ENCODE data around the gene DPP4. TPM values are rescaled to one million over a fixed set of nuclear protein-coding genes. Genes with fewer than 3 reads are reported as not detected.

DPP4 gene
- polyA plus RNA-seq, 1 donor (not counting 4 experiments of a cell fraction or from before 2014, with no cell fraction given): 1.1 TPM

- DNase-seq (ENCODE audit: low read depth, low spot score): no peak
- Histone ChIP-seq H3K4me1 (ENCODE audit: control insufficient read depth, extremely low read depth, insufficient read depth, low read length) (peaks cover 5% of the 10 kb centered on the region), H3K9ac (ENCODE audit: control insufficient read depth, extremely low read depth, insufficient read depth, low read length) (no peak overlapping the region), H3K27me3 (ENCODE audit: control insufficient read depth, extremely low read depth, insufficient read depth, low read length) (no peaks in the 10 kb centered on the region), H3K9me1 (ENCODE audit: control insufficient read depth, extremely low read depth, insufficient read depth, low read length) (no peaks in the 10 kb centered on the region), H3K4me3 (ENCODE audit: control insufficient read depth in 2 of 3, extremely low read depth in 1 of 3, insufficient read depth in 2 of 3, low read depth in 1 of 3, low read length in 3 of 3) (no peak overlapping the region), H3K36me3 (ENCODE audit: control insufficient read depth in 2 of 2, extremely low read depth in 1 of 2, insufficient read depth in 2 of 2, low read length in 2 of 2) (no peaks in the 10 kb centered on the region), H4K20me1 (ENCODE audit: control insufficient read depth, extremely low read depth, insufficient read depth, low read length) (no peaks in the 10 kb centered on the region), H3K27ac (ENCODE audit: control insufficient read depth, insufficient read depth, low read length) (no peak overlapping the region), H3K4me2 (ENCODE audit: control insufficient read depth, extremely low read depth, insufficient read depth, low read depth, low read length) (no peak overlapping the region), H3K79me2 (ENCODE audit: control insufficient read depth, insufficient read depth, low read length) (no peaks in the 10 kb centered on the region), H2AFZ (ENCODE audit: control insufficient read depth, low read length) (no peak overlapping the region), H3K9me3 (ENCODE audit: control insufficient read depth, low read depth, low read length) (no peaks in the 10 kb centered on the region)
- TF ChIP-seq EZH2 (IDR thresholded peaks at IDR 0.05; ENCODE audit: low read length) (no peak), CTCF (optimal IDR thresholded peaks at IDR 0.05 in 1 of 3, IDR thresholded peaks at IDR 0.05 in 1 of 3, conservative IDR thresholded peaks at IDR 0.05 in 1 of 3; ENCODE audit: extremely low read depth in 1 of 3, insufficient read depth in 2 of 3, low read length in 3 of 3) (no peak)
- dilution Hi-C loops (cut with MboI; ENCODE audit: extremely low pct_ligation_motif_present, low sequenced_read_pairs): no loop called here
- FAIRE-seq: no peak
Measured at GRCh38 chr2:162018530-162018929, 55.5 kb downstream of the DPP4 start.

GRCh38 chr2:162017233-162017632, 56.8 kb downstream of the DPP4 start:
- no peaks in the 10 kb centered on the region for H3K79me2 ChIP-seq (ENCODE audit: control insufficient read depth, insufficient read depth, low read length)
- no peak overlapping the region for H3K4me3 ChIP-seq (ENCODE audit: control insufficient read depth in 2 of 3, extremely low read depth in 1 of 3, insufficient read depth in 2 of 3, low read depth in 1 of 3, low read length in 3 of 3)
- no peaks in the 10 kb centered on the region for H3K9me1 ChIP-seq (ENCODE audit: control insufficient read depth, extremely low read depth, insufficient read depth, low read length)
- no peaks in the 10 kb centered on the region for H4K20me1 ChIP-seq (ENCODE audit: control insufficient read depth, extremely low read depth, insufficient read depth, low read length)
- no peak overlapping the region for H3K27ac ChIP-seq (ENCODE audit: control insufficient read depth, insufficient read depth, low read length)
- H3K4me2 ChIP-seq (ENCODE audit: control insufficient read depth, extremely low read depth, insufficient read depth, low read depth, low read length): no peak overlapping the region
- no peaks in the 10 kb centered on the region for H3K36me3 ChIP-seq (ENCODE audit: control insufficient read depth in 2 of 2, extremely low read depth in 1 of 2, insufficient read depth in 2 of 2, low read length in 2 of 2)
- FAIRE-seq (no peak), DNase-seq (ENCODE audit: low read depth, low spot score) (no peak)
- H3K4me1 ChIP-seq (ENCODE audit: control insufficient read depth, extremely low read depth, insufficient read depth, low read length): no peaks in the 10 kb centered on the region
- TF ChIP-seq EZH2 (IDR thresholded peaks at IDR 0.05; ENCODE audit: low read length) (no peak), CTCF (optimal IDR thresholded peaks at IDR 0.05 in 1 of 3, IDR thresholded peaks at IDR 0.05 in 1 of 3, conservative IDR thresholded peaks at IDR 0.05 in 1 of 3; ENCODE audit: extremely low read depth in 1 of 3, insufficient read depth in 2 of 3, low read length in 3 of 3) (no peak)
- dilution Hi-C loops (cut with MboI; ENCODE audit: extremely low pct_ligation_motif_present, low sequenced_read_pairs): no loop called here
- H3K27me3 ChIP-seq (ENCODE audit: control insufficient read depth, extremely low read depth, insufficient read depth, low read length): no peaks in the 10 kb centered on the region
- no peak overlapping the region for H2AFZ ChIP-seq (ENCODE audit: control insufficient read depth, low read length)
- no peaks in the 10 kb centered on the region for H3K9me3 ChIP-seq (ENCODE audit: control insufficient read depth, low read depth, low read length)
- no peak overlapping the region for H3K9ac ChIP-seq (ENCODE audit: control insufficient read depth, extremely low read depth, insufficient read depth, low read length)

Measured in keratinocyte (primary cell).